ENCODE results near the gene NFIL3.

- TF ChIP-seq POLR2A (IDR thresholded peaks at IDR 0.05), result no peak
- TF ChIP-seq, protein P1, sequence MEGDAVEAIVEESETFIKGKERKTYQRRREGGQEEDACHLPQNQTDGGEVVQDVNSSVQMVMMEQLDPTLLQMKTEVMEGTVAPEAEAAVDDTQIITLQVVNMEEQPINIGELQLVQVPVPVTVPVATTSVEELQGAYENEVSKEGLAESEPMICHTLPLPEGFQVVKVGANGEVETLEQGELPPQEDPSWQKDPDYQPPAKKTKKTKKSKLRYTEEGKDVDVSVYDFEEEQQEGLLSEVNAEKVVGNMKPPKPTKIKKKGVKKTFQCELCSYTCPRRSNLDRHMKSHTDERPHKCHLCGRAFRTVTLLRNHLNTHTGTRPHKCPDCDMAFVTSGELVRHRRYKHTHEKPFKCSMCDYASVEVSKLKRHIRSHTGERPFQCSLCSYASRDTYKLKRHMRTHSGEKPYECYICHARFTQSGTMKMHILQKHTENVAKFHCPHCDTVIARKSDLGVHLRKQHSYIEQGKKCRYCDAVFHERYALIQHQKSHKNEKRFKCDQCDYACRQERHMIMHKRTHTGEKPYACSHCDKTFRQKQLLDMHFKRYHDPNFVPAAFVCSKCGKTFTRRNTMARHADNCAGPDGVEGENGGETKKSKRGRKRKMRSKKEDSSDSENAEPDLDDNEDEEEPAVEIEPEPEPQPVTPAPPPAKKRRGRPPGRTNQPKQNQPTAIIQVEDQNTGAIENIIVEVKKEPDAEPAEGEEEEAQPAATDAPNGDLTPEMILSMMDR (IDR thresholded peaks at IDR 0.05), result no peak
Observed at GRCh38 chr9:91392435-91392834, 31.2 kb downstream of the NFIL3 start.
